GM12878 (cell line): ENCODE measurements around the gene MEGF6. TPM values are rescaled to one million over a fixed set of nuclear protein-coding genes. Genes with fewer than 3 reads are reported as not detected.

ENCODE experiments used
- ATAC-seq: fragments of 200-7000 bp; cut with Tn5 transposase; 3 replicates; pipeline ENCODE4 v1.9.1; 2020; ENCODE audit warnings: mild to moderate bottlenecking, moderate library complexity
- BruUV-seq: library from RNA; stranded (reverse); fragments of 400-500 nt; replicated peaks from 2 replicates; lab custom pipeline; 2021; lab: Mats Ljungman, UMichigan
- CTCF ChIA-PET: fragments of 300-600 bp; sonication (Branson Sonifier 250); formaldehyde crosslinking; extraction: SDS; loops from one replicate; lab custom pipeline; 2021; ENCODE audit warnings: inconsistent platforms; lab: Yijun Ruan, JAX
- POLR2A ChIA-PET: fragments of 350-600 bp; formaldehyde crosslinking; extraction: SDS; loops from one replicate; lab custom pipeline; 2021; ENCODE audit warnings: inconsistent platforms; lab: Charles Lee
- RAD21 ChIA-PET: fragments of 300-600 bp; sonication (Branson Sonifier 250); formaldehyde crosslinking; loops from one replicate; lab custom pipeline; 2023; ENCODE audit warnings: antibody characterized with exemption; ENCODE audit not compliant: unreplicated experiment; lab: Charles Lee
- SMC1A ChIA-PET: fragments of 300-600 bp; sonication (Branson Sonifier 250); formaldehyde crosslinking; loops from one replicate; lab custom pipeline; 2023; ENCODE audit not compliant: unreplicated experiment, uncharacterized antibody; lab: Charles Lee
- DNase-seq: peaks from one replicate; pipeline ENCODE4 v3.0.0-alpha.2; 2011; ENCODE audit warnings: low read depth, low spot score
- FAIRE-seq: peaks from 3 replicates; lab custom pipeline; 2011; peaks lifted over from hg19 to GRCh38; lab: Jason Lieb, UNC
- H2AFZ ChIP-seq: 2 replicates; pipeline ENCODE4 v1.6.0; 2011; ENCODE audit warnings: low read depth, low read length, control low read depth; ENCODE audit not compliant: control insufficient read depth
- H3K27ac ChIP-seq: 2 replicates; pipeline ENCODE4 v1.5.1; 2011; ENCODE audit warnings: control low read depth; ENCODE audit not compliant: control insufficient read depth, insufficient read depth
- H3K27me3 ChIP-seq, 2 experiments: replicated peaks in 1 of 2; 2 replicates each; pipeline versions ENCODE4 v1.6.0 to v1.6.1; 2011; ENCODE audit warnings: low read length in 1 of 2; ENCODE audit not compliant: control insufficient read depth in 2 of 2, insufficient read depth in 2 of 2
- H3K36me3 ChIP-seq, 2 experiments: 2 replicates each; pipeline ENCODE4 v1.5.1; 2011; ENCODE audit warnings: low read length in 1 of 2; ENCODE audit not compliant: control insufficient read depth in 2 of 2, insufficient read depth in 2 of 2
- H3K4me1 ChIP-seq: 2 replicates; pipeline ENCODE4 v1.6.1; 2011; ENCODE audit warnings: mild to moderate bottlenecking, low read length, moderate library complexity, mixed read lengths; ENCODE audit not compliant: control insufficient read depth, insufficient read depth
- H3K4me2 ChIP-seq: 2 replicates; pipeline ENCODE4 v1.6.0; 2011; ENCODE audit warnings: control low read depth; ENCODE audit not compliant: control insufficient read depth, insufficient read depth
- H3K4me3 ChIP-seq: fragments of 200-600 bp; sonication (generic); 2 replicates; pipeline ENCODE4 v1.5.1; 2016
- H3K79me2 ChIP-seq: 2 replicates; pipeline ENCODE4 v1.6.0; 2011; ENCODE audit warnings: low read length; ENCODE audit not compliant: control insufficient read depth, insufficient read depth
- H3K9ac ChIP-seq: 2 replicates; pipeline ENCODE4 v1.8.0; 2011; ENCODE audit warnings: low read length, control low read depth, mixed read lengths; ENCODE audit not compliant: control insufficient read depth, insufficient read depth
- H3K9me3 ChIP-seq: replicated peaks from 3 replicates; pipeline ENCODE4 v1.5.1; 2011; ENCODE audit warnings: mild to moderate bottlenecking, low read length; ENCODE audit not compliant: control insufficient read depth, insufficient read depth
- H4K20me1 ChIP-seq: 2 replicates; pipeline ENCODE4 v1.6.0; 2011; ENCODE audit not compliant: control insufficient read depth, insufficient read depth
- BACH1 ChIP-seq: fragments of 450-650 bp; IDR thresholded peaks from 2 replicates; pipeline ENCODE4 v1.6.1; 2017; ENCODE audit warnings: mild to moderate bottlenecking, borderline replicate concordance
- FOXM1 ChIP-seq: IDR thresholded peaks from 2 replicates; pipeline ENCODE4 v1.6.1; 2012; ENCODE audit warnings: low read depth, mild to moderate bottlenecking, inconsistent platforms, low read length, moderate library complexity
- GABPA ChIP-seq: IDR thresholded peaks from 2 replicates; pipeline ENCODE4 v1.6.1; 2014; ENCODE audit warnings: antibody characterized with exemption, low read depth, mild to moderate bottlenecking, inconsistent platforms
- HDAC2 ChIP-seq: fragments of 200-600 bp; sonication (generic); IDR thresholded peaks from 2 replicates; pipeline ENCODE4 v1.6.1; 2017
- MYB ChIP-seq: fragments of 150-350 bp; IDR thresholded peaks from 2 replicates; pipeline ENCODE4 v1.6.1; 2014; ENCODE audit warnings: mild to moderate bottlenecking, low read depth, low read length, borderline replicate concordance
- NBN ChIP-seq: fragments of 450-650 bp; IDR thresholded peaks from 2 replicates; pipeline ENCODE4 v1.6.1; 2016
- NR2C1 ChIP-seq: fragments of 450-650 bp; IDR thresholded peaks from 2 replicates; pipeline ENCODE4 v1.6.1; 2017; ENCODE audit warnings: antibody characterized with exemption, mild to moderate bottlenecking, moderate library complexity
- NRF1 ChIP-seq: conservative IDR thresholded peaks from 2 replicates; pipeline ENCODE4 v1.6.1; 2011; ENCODE audit warnings: mild to moderate bottlenecking, low read depth, low read length, improper control_type of control experiment
- PAX5 ChIP-seq: IDR thresholded peaks from 2 replicates; pipeline ENCODE4 v1.6.1; 2011; ENCODE audit warnings: low read depth, low read length, borderline replicate concordance
- RAD21 ChIP-seq: IDR thresholded peaks from 2 replicates; pipeline ENCODE4 v1.6.1; 2011; ENCODE audit warnings: mild to moderate bottlenecking, low read depth, low read length, moderate library complexity; ENCODE audit not compliant: insufficient read depth
- YY1 ChIP-seq: IDR thresholded peaks from 2 replicates; pipeline ENCODE4 v1.6.1; 2011; ENCODE audit warnings: low read depth, mild to moderate bottlenecking, low read length
- WGBS: methylation state at CpG from one replicate; pipeline ENCODE4 v1.1.6; 2016; ENCODE audit warnings: low lambda C conversion rate; ENCODE audit not compliant: insufficient replicate concordance, insufficient coverage; ENCODE audit errors: missing lambda C conversion rate; 5-methylcytosine and 5-hydroxymethylcytosine counted together
- in situ Hi-C: fragments of 300-500 bp; cut with MboI; formaldehyde crosslinking; loops from 9 replicates; pipeline ENCODE4 v1.14.3; 2018; ENCODE audit warnings: mixed read lengths
- intact Hi-C: fragments of 100-400 bp; cut with micrococcal nuclease; formaldehyde crosslinking; loops from one replicate; pipeline ENCODE4 v1.14.2; 2022; ENCODE audit not compliant: unreplicated experiment
- polyA plus RNA-seq, 11 experiments: library from polyadenylated mRNA; depleted of rRNA in 4 of 11; unstranded in 6 of 11; stranded (reverse) in 5 of 11; fragments of >200 nt; fragmentation: Nextera tagmentation in 4 of 11; fragmentation: Illumina TruSeq in 1 of 11; extraction: Ambion mirVana in 4 of 11; extraction: Trizol in 1 of 11; gene quantifications; 1 replicate in 1 of 11; 2 replicates in 10 of 11; pipeline versions ENCODE4 v1.2.1 to v1.2.3, GENCODE V29; 2011 to 2016; ENCODE audit warnings: inconsistent platforms in 2 of 11, missing spikeins in 2 of 11, low read depth in 1 of 11
- total RNA-seq, 4 experiments: library from RNA; depleted of rRNA in 3 of 4; stranded (reverse); fragments of >200 nt in 3 of 4; fragmentation: Illumina TruSeq in 1 of 4; extraction: Trizol in 1 of 4; gene quantifications; 2 replicates each; pipeline versions ENCODE4 v1.2.1 to v1.2.3, GENCODE V29; 2013 to 2021
- TF ChIP-seq, protein P1 (sequence below): IDR thresholded peaks from 2 replicates; pipeline ENCODE4 v1.6.1; 2011; ENCODE audit warnings: borderline replicate concordance, low read depth, mild to moderate bottlenecking, moderate library complexity, low read length; ENCODE audit not compliant: insufficient read depth, poor library complexity, severe bottlenecking
- TF ChIP-seq, protein P2 (sequence below): fragments of 450-650 bp; IDR thresholded peaks from 2 replicates; pipeline ENCODE4 v1.6.1; 2016; ENCODE audit warnings: mild to moderate bottlenecking, moderate library complexity, borderline replicate concordance
- TF ChIP-seq, protein P3 (sequence below): fragments of 450-650 bp; formaldehyde crosslinking; IDR thresholded peaks from 2 replicates; pipeline ENCODE4 v1.4.0; 2020; ENCODE audit warnings: mild to moderate bottlenecking, moderate library complexity

Gene MEGF6
- total and polyA plus RNA-seq, 10 of the 15 experiments (the other 5 are each of a cell fraction or from before 2014, with no cell fraction given) = 0.03 to 0.41 TPM; not detected in 8

GRCh38 chr1:3451994-3452865 lies 159.1 kb downstream of the MEGF6 start:
- no peaks in the 10 kb centered on the region for H3K79me2 ChIP-seq
- in situ Hi-C loops (loop anchor here (5.0 kb wide), 1 partner anchor 165 kb away; no protein-coding TSS in a partner anchor), intact Hi-C loops (no loop called here)
- H3K27me3 ChIP-seq = no peaks in the 10 kb centered on the region
- WGBS = 32% methylated on average over 19 of the region's 23 CpGs
- no peak overlapping the region for H2AFZ ChIP-seq
- H3K9me3 ChIP-seq = no peaks in the 10 kb centered on the region
- no peak overlapping the region for H3K27ac ChIP-seq
- no peak overlapping the region for H3K4me3 ChIP-seq
- ChIA-PET SMC1A (interaction anchor here (1.4 kb wide), 1 partner anchor 33 kb away, joined by 7 read pairs; no protein-coding TSS in a partner anchor), POLR2A (no interaction called here), CTCF (interaction anchor here (0.6 to 2.5 kb wide), 12 partner anchors 9 to 376 kb away, joined by 3 to 23 read pairs (median 4); no protein-coding TSS in a partner anchor), RAD21 (interaction anchor here (0.7 to 1.1 kb wide), 3 partner anchors 11 to 168 kb away, joined by 3 to 4 read pairs (median 4); no protein-coding TSS in a partner anchor)
- H3K9ac ChIP-seq = no peak overlapping the region
- no peak for ATAC-seq
- no peaks in the 10 kb centered on the region for H3K4me1 ChIP-seq
- no peak for DNase-seq
- no TSS peak for BruUV-seq
- H3K4me2 ChIP-seq = no peak overlapping the region
- FAIRE-seq = no peak
- H4K20me1 ChIP-seq = no peaks in the 10 kb centered on the region
- no peaks in the 10 kb centered on the region for H3K36me3 ChIP-seq
- TF ChIP-seq BACH1 = no peak
- TF ChIP-seq HDAC2 = no peak
- no peak for TF ChIP-seq NR2C1
- TF ChIP-seq YY1 = no peak
- TF ChIP-seq GABPA = no peak
- no peak for TF ChIP-seq NRF1
- no peak for TF ChIP-seq NBN
- TF ChIP-seq MYB = no peak
- TF ChIP-seq FOXM1 = no peak
- no peak for TF ChIP-seq PAX5
- TF ChIP-seq, protein P1, sequence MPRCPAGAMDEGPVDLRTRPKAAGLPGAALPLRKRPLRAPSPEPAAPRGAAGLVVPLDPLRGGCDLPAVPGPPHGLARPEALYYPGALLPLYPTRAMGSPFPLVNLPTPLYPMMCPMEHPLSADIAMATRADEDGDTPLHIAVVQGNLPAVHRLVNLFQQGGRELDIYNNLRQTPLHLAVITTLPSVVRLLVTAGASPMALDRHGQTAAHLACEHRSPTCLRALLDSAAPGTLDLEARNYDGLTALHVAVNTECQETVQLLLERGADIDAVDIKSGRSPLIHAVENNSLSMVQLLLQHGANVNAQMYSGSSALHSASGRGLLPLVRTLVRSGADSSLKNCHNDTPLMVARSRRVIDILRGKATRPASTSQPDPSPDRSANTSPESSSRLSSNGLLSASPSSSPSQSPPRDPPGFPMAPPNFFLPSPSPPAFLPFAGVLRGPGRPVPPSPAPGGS = no peak
- TF ChIP-seq, protein P2, sequence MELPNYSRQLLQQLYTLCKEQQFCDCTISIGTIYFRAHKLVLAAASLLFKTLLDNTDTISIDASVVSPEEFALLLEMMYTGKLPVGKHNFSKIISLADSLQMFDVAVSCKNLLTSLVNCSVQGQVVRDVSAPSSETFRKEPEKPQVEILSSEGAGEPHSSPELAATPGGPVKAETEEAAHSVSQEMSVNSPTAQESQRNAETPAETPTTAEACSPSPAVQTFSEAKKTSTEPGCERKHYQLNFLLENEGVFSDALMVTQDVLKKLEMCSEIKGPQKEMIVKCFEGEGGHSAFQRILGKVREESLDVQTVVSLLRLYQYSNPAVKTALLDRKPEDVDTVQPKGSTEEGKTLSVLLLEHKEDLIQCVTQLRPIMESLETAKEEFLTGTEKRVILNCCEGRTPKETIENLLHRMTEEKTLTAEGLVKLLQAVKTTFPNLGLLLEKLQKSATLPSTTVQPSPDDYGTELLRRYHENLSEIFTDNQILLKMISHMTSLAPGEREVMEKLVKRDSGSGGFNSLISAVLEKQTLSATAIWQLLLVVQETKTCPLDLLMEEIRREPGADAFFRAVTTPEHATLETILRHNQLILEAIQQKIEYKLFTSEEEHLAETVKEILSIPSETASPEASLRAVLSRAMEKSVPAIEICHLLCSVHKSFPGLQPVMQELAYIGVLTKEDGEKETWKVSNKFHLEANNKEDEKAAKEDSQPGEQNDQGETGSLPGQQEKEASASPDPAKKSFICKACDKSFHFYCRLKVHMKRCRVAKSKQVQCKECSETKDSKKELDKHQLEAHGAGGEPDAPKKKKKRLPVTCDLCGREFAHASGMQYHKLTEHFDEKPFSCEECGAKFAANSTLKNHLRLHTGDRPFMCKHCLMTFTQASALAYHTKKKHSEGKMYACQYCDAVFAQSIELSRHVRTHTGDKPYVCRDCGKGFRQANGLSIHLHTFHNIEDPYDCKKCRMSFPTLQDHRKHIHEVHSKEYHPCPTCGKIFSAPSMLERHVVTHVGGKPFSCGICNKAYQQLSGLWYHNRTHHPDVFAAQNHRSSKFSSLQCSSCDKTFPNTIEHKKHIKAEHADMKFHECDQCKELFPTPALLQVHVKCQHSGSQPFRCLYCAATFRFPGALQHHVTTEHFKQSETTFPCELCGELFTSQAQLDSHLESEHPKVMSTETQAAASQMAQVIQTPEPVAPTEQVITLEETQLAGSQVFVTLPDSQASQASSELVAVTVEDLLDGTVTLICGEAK = no peak
- TF ChIP-seq, protein P3, sequence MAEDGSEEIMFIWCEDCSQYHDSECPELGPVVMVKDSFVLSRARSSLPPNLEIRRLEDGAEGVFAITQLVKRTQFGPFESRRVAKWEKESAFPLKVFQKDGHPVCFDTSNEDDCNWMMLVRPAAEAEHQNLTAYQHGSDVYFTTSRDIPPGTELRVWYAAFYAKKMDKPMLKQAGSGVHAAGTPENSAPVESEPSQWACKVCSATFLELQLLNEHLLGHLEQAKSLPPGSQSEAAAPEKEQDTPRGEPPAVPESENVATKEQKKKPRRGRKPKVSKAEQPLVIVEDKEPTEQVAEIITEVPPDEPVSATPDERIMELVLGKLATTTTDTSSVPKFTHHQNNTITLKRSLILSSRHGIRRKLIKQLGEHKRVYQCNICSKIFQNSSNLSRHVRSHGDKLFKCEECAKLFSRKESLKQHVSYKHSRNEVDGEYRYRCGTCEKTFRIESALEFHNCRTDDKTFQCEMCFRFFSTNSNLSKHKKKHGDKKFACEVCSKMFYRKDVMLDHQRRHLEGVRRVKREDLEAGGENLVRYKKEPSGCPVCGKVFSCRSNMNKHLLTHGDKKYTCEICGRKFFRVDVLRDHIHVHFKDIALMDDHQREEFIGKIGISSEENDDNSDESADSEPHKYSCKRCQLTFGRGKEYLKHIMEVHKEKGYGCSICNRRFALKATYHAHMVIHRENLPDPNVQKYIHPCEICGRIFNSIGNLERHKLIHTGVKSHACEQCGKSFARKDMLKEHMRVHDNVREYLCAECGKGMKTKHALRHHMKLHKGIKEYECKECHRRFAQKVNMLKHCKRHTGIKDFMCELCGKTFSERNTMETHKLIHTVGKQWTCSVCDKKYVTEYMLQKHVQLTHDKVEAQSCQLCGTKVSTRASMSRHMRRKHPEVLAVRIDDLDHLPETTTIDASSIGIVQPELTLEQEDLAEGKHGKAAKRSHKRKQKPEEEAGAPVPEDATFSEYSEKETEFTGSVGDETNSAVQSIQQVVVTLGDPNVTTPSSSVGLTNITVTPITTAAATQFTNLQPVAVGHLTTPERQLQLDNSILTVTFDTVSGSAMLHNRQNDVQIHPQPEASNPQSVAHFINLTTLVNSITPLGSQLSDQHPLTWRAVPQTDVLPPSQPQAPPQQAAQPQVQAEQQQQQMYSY (CRISPR knock-in tag) = no peak
- TF ChIP-seq RAD21 = no peak
